Testis (tissue), 2 donors: ENCODE results near the gene LARGE1.

Experiments used
- POLR2A ChIP-seq: fragments of 450-650 bp; IDR thresholded peaks from one replicate; pipeline ENCODE4 v1.6.1; 2017; ENCODE audit warnings: antibody characterized with exemption, mild to moderate bottlenecking, moderate library complexity
- TF ChIP-seq, protein P1 (sequence below), 3 experiments: fragments of 450-650 bp in 2 of 3; fragments of 200-600 bp in 1 of 3; sonication (generic) in 1 of 3; IDR thresholded peaks; one replicate each; pipeline ENCODE4 v1.5.1; 2016 to 2019; ENCODE audit warnings: antibody characterized with exemption in 3 of 3, mild to moderate bottlenecking in 2 of 3, moderate library complexity in 1 of 3

- TF ChIP-seq, protein P1, sequence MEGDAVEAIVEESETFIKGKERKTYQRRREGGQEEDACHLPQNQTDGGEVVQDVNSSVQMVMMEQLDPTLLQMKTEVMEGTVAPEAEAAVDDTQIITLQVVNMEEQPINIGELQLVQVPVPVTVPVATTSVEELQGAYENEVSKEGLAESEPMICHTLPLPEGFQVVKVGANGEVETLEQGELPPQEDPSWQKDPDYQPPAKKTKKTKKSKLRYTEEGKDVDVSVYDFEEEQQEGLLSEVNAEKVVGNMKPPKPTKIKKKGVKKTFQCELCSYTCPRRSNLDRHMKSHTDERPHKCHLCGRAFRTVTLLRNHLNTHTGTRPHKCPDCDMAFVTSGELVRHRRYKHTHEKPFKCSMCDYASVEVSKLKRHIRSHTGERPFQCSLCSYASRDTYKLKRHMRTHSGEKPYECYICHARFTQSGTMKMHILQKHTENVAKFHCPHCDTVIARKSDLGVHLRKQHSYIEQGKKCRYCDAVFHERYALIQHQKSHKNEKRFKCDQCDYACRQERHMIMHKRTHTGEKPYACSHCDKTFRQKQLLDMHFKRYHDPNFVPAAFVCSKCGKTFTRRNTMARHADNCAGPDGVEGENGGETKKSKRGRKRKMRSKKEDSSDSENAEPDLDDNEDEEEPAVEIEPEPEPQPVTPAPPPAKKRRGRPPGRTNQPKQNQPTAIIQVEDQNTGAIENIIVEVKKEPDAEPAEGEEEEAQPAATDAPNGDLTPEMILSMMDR (IDR thresholded peaks at IDR 0.05) = no peak
- TF ChIP-seq POLR2A = no peak
Measured at GRCh38 chr22:33538277-33538885, 381.9 kb downstream of the LARGE1 start.
